ENCODE results near the gene LIN52. TPM values are rescaled to one million over a fixed set of nuclear protein-coding genes. Genes with fewer than 3 reads are reported as not detected.

The LIN52 gene
- total and polyA plus RNA-seq, 2 of the 13 experiments (the other 11 are each of a cell fraction or from before 2014, with no cell fraction given), result 11.4 to 23.3 TPM

- Histone ChIP-seq H3K9ac (ENCODE audit: insufficient read depth, low read depth, low read length) (no peak overlapping the region), H3K36me3 (replicated peaks in 1 of 2; ENCODE audit: control insufficient read depth in 1 of 2, insufficient read depth in 2 of 2, low read length in 2 of 2) (peaks cover 6 to 20% of the 10 kb centered on the region in 2 experiments; a peak in 4 of 5 replicates), H3K4me2 (ENCODE audit: low read depth, low read length) (no peak overlapping the region), H3K27ac (ENCODE audit: extremely low read length, insufficient read depth, low read length) (no peak overlapping the region), H3K9me3 (ENCODE audit: low read length) (no peaks in the 10 kb centered on the region), H3K27me3 (ENCODE audit: control insufficient read depth in 1 of 2, insufficient read depth in 2 of 2, low read length in 2 of 2) (no peaks in the 10 kb centered on the region), H3K4me3 (replicated peaks in 1 of 3; ENCODE audit: insufficient read depth in 1 of 3, low read depth in 2 of 3, low read length in 3 of 3) (no peak overlapping the region), H3K4me1 (ENCODE audit: insufficient read depth, low read length) (peaks cover 6% of the 10 kb centered on the region; the same call in 1 of the 2 replicates), H3K79me2 (ENCODE audit: insufficient read depth, low read length) (no peaks in the 10 kb centered on the region), H2AFZ (ENCODE audit: low read length) (no peak overlapping the region), H4K20me1 (ENCODE audit: insufficient read depth, low read length) (no peaks in the 10 kb centered on the region)
- DNase-seq (ENCODE audit: low spot score), result no peak
- ATAC-seq, result no peak
- no TSS peak for BruUV-seq (replicated peaks)
- 95% methylated on average over 7 of the region's 7 CpGs for WGBS (ENCODE audit: low lambda C conversion rate)
- POLR2A ChIA-PET, result no interaction called here
- in situ Hi-C loops (cut with HindIII; ENCODE audit: extremely low pct_ligation_motif_present, low pct_unique_long_range_greater_than_20kb), result no loop called here
- intact Hi-C loops (cut with micrococcal nuclease; ENCODE audit: unreplicated experiment), result no loop called here
- CTCF ChIA-PET (ENCODE audit: low intra/inter-chr PET ratio, low total read pairs), result no interaction called here
- no peak for FAIRE-seq
- no peak for TF ChIP-seq PRMT3 (CRISPR knock-in tag; IDR thresholded peaks at IDR 0.05; ENCODE audit: borderline replicate concordance, low read depth)
Observed at GRCh38 chr14:74198441-74199234, 113.9 kb downstream of the LIN52 start.

- H2AFZ ChIP-seq (ENCODE audit: low read length), result no peak overlapping the region
- no peak for DNase-seq (ENCODE audit: low spot score)
- no TSS peak for BruUV-seq (replicated peaks)
- no peak overlapping the region for H3K4me3 ChIP-seq (replicated peaks in 1 of 3; ENCODE audit: insufficient read depth in 1 of 3, low read depth in 2 of 3, low read length in 3 of 3)
- no peak for FAIRE-seq
- peaks cover 6 to 20% of the 10 kb centered on the region in 2 experiments; a peak in 4 of 5 replicates for H3K36me3 ChIP-seq (replicated peaks in 1 of 2; ENCODE audit: control insufficient read depth in 1 of 2, insufficient read depth in 2 of 2, low read length in 2 of 2)
- intact Hi-C loops (cut with micrococcal nuclease; ENCODE audit: unreplicated experiment), result no loop called here
- no peak overlapping the region for H3K9ac ChIP-seq (ENCODE audit: insufficient read depth, low read depth, low read length)
- POLR2A ChIA-PET, result no interaction called here
- in situ Hi-C loops (cut with HindIII; ENCODE audit: extremely low pct_ligation_motif_present, low pct_unique_long_range_greater_than_20kb), result no loop called here
- no peaks in the 10 kb centered on the region for H4K20me1 ChIP-seq (ENCODE audit: insufficient read depth, low read length)
- no peak overlapping the region for H3K27ac ChIP-seq (ENCODE audit: extremely low read length, insufficient read depth, low read length)
- H3K4me1 ChIP-seq (ENCODE audit: insufficient read depth, low read length), result no peaks in the 10 kb centered on the region
- H3K79me2 ChIP-seq (ENCODE audit: insufficient read depth, low read length), result no peaks in the 10 kb centered on the region
- CTCF ChIA-PET (ENCODE audit: low intra/inter-chr PET ratio, low total read pairs), result no interaction called here
- no peak overlapping the region for H3K4me2 ChIP-seq (ENCODE audit: low read depth, low read length)
- no peak for ATAC-seq
- no peaks in the 10 kb centered on the region for H3K9me3 ChIP-seq (ENCODE audit: low read length)
- H3K27me3 ChIP-seq (ENCODE audit: control insufficient read depth in 1 of 2, insufficient read depth in 2 of 2, low read length in 2 of 2), result no peaks in the 10 kb centered on the region; a peak in 1 of 5 replicates
- TF ChIP-seq RFX5 (IDR thresholded peaks at IDR 0.05; ENCODE audit: low read depth, low read length) (no peak), RBFOX2 (IDR thresholded peaks at IDR 0.05; ENCODE audit: low read depth, low read length) (no peak), DR1 (CRISPR knock-in tag; IDR thresholded peaks at IDR 0.05) (no peak), ZBTB20 (CRISPR knock-in tag; IDR thresholded peaks at IDR 0.05; ENCODE audit: borderline replicate concordance, low read depth) (no peak), SAFB2 (CRISPR knock-in tag; IDR thresholded peaks at IDR 0.05; ENCODE audit: borderline replicate concordance, low read depth) (no peak), KLF13 (CRISPR knock-in tag; IDR thresholded peaks at IDR 0.05) (no peak), ZNF841 (CRISPR knock-in tag; IDR thresholded peaks at IDR 0.05; ENCODE audit: borderline replicate concordance) (no peak), SP2 (CRISPR knock-in tag; IDR thresholded peaks at IDR 0.05) (no peak), ZNF660 (CRISPR knock-in tag; IDR thresholded peaks at IDR 0.05; ENCODE audit: borderline replicate concordance, low read depth) (no peak), MEIS2 (CRISPR knock-in tag; IDR thresholded peaks at IDR 0.05) (no peak), PAWR (CRISPR knock-in tag; IDR thresholded peaks at IDR 0.05; ENCODE audit: borderline replicate concordance) (no peak), BRD4 (CRISPR knock-in tag; IDR thresholded peaks at IDR 0.05) (no peak), ZNF713 (CRISPR knock-in tag; IDR thresholded peaks at IDR 0.05) (no peak)
- TF ChIP-seq, protein P1, sequence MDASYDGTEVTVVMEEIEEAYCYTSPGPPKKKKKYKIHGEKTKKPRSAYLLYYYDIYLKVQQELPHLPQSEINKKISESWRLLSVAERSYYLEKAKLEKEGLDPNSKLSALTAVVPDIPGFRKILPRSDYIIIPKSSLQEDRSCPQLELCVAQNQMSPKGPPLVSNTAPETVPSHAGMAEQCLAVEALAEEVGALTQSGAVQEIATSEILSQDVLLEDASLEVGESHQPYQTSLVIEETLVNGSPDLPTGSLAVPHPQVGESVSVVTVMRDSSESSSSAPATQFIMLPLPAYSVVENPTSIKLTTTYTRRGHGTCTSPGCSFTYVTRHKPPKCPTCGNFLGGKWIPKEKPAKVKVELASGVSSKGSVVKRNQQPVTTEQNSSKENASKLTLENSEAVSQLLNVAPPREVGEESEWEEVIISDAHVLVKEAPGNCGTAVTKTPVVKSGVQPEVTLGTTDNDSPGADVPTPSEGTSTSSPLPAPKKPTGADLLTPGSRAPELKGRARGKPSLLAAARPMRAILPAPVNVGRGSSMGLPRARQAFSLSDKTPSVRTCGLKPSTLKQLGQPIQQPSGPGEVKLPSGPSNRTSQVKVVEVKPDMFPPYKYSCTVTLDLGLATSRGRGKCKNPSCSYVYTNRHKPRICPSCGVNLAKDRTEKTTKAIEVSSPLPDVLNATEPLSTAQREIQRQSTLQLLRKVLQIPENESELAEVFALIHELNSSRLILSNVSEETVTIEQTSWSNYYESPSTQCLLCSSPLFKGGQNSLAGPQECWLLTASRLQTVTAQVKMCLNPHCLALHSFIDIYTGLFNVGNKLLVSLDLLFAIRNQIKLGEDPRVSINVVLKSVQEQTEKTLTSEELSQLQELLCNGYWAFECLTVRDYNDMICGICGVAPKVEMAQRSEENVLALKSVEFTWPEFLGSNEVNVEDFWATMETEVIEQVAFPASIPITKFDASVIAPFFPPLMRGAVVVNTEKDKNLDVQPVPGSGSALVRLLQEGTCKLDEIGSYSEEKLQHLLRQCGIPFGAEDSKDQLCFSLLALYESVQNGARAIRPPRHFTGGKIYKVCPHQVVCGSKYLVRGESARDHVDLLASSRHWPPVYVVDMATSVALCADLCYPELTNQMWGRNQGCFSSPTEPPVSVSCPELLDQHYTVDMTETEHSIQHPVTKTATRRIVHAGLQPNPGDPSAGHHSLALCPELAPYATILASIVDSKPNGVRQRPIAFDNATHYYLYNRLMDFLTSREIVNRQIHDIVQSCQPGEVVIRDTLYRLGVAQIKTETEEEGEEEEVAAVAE (CRISPR knock-in tag; IDR thresholded peaks at IDR 0.05; ENCODE audit: borderline replicate concordance), result no peak
Observed at GRCh38 chr14:74202113-74202512, 117.4 kb downstream of the LIN52 start.

Measured in HepG2 (cell line).